GM23338 (cell line): Measurements from ENCODE around the gene RNF112.

ENCODE experiments used
- EZH2 ChIP-seq: fragments of 200-600 bp; sonication (generic); IDR thresholded peaks from one replicate; pipeline ENCODE4 v1.8.0; 2017; ENCODE audit warnings: antibody characterized with exemption, mild to moderate bottlenecking, low read depth; ENCODE audit not compliant: unreplicated experiment
- JUNB ChIP-seq: IDR thresholded peaks from one replicate; pipeline ENCODE4 v1.6.1; 2016; ENCODE audit warnings: antibody characterized with exemption; ENCODE audit not compliant: unreplicated experiment
- NANOG ChIP-seq: IDR thresholded peaks from 2 replicates; pipeline ENCODE4 v1.6.1; 2016; ENCODE audit warnings: antibody characterized with exemption, borderline replicate concordance
- POLR2AphosphoS5 ChIP-seq: IDR thresholded peaks from 2 replicates; pipeline ENCODE4 v1.6.1; 2016; ENCODE audit warnings: antibody characterized with exemption, low read depth
- REST ChIP-seq: IDR thresholded peaks from one replicate; pipeline ENCODE4 v1.6.1; 2018; ENCODE audit warnings: antibody characterized with exemption; ENCODE audit not compliant: unreplicated experiment
- ZNF331 ChIP-seq: fragments of 250-450 bp; sonication (Bioruptor Pico); IDR thresholded peaks from 2 replicates; pipeline ENCODE4 v1.5.0; 2020; ENCODE audit warnings: low read depth, mild to moderate bottlenecking, moderate library complexity
- TF ChIP-seq, protein P1 (sequence below), 2 experiments: fragments of 200-600 bp in 1 of 2; sonication (generic) in 1 of 2; conservative IDR thresholded peaks; 2 replicates each; pipeline versions ENCODE4 v1.5.1 to v1.6.1; 2016 to 2017; ENCODE audit warnings: antibody characterized with exemption in 2 of 2, low read depth in 2 of 2, mild to moderate bottlenecking in 2 of 2, moderate library complexity in 1 of 2

DNA sequence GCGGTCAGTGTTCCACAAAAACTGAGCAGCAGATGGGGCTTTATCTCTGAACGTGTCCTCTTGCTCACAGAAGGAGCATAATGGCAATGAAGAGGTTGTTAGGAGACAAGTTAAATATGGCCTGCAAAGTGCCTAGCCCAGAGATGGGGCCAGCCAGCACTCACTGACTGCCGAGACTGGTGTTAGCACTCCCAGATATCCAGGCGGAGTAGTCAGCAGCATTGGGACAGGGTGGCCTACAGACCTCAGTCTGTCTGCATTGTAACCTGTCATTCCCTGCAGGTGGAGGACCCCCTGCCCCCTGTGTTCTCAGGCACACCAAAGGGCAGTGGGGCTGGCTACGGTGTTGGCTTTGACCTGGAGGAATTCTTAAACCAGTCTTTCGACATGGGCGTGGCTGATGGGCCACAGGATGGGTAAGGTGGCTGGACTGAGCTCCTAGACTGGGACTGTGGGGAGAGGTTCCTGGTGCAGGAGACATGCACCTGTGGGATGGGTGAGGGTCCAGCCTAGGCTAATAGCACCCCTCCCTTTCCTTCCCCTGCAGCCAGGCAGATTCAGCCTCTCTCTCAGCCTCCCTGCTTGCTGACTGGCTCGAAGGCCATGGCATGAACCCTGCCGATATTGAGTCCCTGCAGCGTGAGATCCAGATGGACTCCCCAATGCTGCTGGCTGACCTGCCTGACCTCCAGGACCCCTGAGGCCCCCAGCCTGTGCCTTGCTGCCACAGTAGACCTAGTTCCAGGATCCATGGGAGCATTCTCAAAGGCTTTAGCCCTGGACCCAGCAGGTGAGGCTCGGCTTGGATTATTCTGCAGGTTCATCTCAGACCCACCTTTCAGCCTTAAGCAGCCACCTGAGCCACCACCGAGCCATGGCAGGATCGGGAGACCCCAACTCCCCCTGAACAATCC is 28.2 kb upstream of the RNF112 start:
- TF ChIP-seq, protein P1, sequence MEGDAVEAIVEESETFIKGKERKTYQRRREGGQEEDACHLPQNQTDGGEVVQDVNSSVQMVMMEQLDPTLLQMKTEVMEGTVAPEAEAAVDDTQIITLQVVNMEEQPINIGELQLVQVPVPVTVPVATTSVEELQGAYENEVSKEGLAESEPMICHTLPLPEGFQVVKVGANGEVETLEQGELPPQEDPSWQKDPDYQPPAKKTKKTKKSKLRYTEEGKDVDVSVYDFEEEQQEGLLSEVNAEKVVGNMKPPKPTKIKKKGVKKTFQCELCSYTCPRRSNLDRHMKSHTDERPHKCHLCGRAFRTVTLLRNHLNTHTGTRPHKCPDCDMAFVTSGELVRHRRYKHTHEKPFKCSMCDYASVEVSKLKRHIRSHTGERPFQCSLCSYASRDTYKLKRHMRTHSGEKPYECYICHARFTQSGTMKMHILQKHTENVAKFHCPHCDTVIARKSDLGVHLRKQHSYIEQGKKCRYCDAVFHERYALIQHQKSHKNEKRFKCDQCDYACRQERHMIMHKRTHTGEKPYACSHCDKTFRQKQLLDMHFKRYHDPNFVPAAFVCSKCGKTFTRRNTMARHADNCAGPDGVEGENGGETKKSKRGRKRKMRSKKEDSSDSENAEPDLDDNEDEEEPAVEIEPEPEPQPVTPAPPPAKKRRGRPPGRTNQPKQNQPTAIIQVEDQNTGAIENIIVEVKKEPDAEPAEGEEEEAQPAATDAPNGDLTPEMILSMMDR (conservative IDR thresholded peaks at IDR 0.05; ENCODE audit: low read depth in 2 of 2): no peak
- TF ChIP-seq POLR2AphosphoS5 (no peak), EZH2 (no peak), NANOG (no peak), ZNF331 (no peak), REST (no peak), JUNB (no peak)
